NCI-H2227 (cell line): ENCODE data around the gene ATP9B.

Source experiments
- DNase-seq: peaks from one replicate; lab custom pipeline; 2025; ENCODE audit not compliant: unreplicated experiment; lab: John Stamatoyannopoulos, UW

Gene ATP9B

DNA sequence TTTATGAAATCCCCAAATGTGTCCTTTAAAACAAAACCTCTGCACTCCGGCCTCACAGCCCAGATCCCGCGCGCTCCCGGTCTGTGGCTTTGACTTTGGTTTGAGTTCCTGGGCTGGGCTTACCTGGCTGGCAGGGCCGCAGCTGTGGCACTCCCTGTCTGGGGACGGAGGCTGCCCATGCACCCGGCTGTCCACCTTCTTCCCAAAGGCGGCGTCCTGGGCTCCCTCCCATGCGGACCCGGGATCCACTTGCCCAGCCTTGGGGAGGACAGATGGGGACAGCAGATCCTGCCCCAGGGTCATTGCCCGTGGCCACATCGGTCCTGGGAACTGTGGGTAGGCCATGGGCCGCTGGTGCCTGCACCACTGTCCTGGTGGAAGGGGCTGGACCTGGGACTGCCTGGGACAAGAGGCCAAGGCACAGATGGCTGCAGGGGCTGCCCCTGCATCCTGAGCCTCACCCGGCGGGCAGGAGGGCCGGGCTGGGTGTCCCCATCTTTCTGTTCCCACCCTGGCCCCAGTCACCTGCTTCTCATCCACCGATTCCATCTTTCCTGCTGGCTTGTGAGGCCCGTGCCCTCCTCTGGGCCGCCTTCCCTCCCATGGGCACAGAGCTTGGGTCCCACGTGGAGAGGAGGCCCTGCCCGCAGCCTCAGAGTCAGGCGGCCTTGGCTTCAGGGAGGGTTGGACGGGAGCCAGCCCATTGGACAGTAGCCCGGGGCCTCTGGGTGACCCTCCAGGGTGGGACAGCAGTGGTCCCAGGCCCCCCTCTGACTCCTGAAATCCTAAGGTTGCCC, 354.2 kb downstream of the ATP9B start:
- DNase-seq, result no peak

DNA sequence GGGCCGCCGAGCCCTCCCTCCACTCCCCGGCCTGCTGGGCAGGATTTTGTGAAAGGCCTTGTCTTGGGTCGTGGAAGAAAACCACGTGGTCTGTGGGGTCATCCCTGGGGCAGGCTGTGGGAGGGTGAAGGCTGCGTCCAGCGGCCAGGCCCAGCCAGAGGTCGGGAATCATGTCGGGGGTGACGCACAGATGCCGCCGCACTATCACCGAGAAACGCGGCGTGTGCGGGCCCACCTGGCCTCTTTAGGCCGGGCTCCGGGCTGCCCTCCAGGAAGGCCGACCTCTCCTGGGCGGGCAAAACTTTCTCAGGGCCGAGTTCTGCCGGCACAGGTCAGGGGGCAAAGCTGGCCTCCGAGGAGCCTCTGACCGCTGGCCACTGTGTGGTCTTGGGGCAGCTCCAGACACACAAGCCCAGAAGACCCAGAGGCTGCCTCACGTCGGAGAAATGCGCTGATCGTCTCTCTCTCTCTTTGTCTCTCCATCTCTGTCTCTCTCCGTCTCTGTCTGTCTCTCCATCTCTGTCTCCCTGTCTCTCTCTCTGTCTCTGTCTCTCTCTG, 354.9 kb downstream of the ATP9B start:
- DNase-seq, result no peak

DNA sequence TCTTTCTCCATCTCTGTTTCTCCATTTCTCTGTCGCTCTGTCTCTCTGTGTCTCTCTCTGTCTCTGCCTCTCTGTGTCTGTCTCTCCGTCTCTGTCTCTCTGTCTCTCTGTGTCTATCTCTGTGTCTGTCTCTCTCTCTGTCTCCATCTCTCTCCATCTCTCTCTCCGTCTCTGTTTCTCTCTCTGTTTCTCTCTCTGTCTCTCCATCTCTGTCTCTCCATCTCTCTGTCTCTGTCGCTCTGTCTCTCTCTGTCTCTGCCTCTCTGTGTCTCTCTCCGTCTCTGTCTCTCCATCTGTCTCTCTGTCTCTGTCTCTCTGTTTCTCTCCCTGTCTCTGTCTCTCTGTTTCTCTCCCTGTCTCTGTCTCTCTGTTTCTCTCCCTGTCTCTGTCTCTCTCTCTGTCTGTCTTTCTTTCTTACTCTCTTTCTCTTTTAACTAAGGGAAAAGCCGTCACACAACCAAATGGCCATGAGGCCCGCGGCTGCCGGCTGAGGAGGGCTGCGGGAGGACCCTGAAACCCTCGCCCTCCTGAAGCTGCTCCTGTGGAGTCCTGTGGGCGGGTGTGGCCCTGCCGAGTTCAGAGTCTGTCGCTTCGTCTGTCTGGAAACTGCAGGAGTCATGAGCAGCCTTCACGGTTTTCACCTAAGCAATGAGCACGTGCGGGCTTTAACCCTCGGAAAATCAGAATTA, 355.8 kb downstream of the ATP9B start:
- DNase-seq, result no peak

DNA sequence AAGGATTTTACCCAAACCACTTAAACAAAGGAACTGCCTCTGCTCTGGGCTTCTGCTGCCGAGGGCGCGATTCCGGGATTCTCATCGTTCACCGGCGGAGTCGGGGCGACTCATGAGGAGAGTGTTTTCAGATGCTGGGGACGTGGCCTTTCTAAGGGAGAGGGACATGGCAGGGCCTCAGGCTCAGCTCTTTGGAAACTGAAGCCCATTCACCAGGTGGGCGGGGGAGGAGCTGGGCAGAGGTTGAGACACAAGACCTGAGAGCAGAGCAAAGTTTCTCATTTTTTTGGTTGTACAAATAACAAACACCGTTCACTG, 356.3 kb downstream of the ATP9B start:
- DNase-seq, result no peak

DNA sequence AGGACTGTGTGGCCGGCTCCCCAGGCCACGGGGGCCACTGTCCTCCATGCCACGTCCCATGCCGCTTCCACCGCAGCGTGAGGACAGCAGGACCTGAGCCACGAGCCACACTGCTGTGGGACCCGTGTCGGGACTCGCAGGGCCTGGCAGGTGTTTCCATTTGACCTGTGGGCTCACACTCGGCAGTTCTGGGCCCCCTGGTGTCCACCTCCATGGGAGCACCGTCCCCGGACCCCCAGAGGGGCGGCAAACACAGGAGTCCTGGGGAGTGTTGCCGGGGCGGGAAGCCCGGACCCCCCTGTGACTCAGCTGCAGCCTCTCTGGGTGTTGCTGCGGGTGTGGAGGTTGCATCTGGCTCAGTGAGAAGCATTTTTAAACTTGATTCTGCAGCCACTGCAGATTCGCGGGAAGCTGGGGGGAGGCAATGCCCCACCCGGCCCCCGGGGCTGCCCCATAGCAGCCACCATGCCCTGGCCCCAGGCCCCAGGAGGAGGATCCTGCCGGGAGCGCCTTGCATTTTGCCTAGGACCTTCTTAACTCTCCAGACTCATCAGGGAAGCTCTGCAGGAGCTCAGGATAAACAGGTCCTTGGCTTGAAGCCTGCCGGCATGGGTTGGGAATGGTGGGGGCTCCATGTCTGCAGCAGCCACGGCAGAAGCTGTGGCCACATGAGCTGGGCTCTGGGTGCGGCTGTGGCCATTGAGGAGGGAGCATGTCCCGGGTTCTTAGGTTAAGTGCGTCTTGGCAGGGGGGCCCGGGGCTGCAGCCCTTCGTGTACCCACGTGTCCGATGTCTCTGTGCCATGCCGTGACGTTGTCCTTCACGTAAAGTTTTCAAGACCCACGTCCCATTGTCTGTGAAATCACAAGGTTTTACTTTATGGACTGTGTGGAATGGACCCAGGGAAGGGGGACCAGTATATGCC, 357.4 kb downstream of the ATP9B start:
- no peak for DNase-seq

DNA sequence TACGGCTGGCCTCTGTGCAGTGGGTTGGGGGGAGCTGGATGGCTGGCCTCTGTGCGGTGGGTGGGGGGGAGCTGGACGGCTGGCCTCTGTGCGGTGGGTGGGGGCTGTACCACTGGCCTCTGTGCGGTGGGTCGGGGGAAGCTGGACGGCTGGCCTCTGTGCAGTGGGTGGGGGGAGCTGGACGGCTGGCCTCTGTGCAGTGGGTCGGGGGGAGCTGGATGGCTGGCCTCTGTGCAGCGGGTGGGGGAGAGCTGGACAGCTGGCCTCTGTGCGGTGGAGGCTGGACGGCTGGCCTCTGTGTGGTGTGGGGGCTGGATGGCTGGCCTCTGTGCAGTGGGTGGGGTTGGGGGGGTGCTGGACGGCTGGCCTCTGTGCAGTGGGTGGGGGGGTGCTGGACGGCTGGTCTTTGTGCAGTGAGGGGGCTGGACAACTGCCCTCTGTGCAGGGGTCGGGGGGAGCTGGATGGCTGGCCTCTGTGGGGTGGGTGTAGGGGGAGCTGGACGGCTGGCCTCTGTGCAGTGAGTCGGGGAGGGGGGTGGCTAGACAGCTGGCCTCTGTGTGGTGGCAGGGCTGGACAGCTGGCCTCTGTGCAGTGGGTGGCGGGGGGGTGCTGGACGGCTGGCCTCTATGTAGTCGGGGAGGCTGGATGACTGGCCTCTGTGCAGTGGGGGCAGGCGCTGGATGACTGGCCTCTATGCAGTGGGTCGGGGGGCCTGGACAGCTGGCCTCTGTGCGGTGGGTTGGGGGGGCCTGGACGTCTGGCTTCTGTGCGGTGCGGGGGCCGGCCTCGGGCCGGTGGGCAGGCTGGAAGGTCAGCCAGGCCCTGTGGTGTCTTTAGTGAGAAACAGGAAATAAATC, 358.4 kb downstream of the ATP9B start:
- DNase-seq, result no peak
